ENCODE data around the gene GPR15LG.
A peak's percentile ranks its signal among the peaks of the same experiment; 100 is the strongest.

The GPR15LG gene

GRCh38 chr10:84172467-84173356 is 889 bp upstream of the GPR15LG start:
- ATAC-seq (ENCODE audit: low read depth) = no peak
- peaks cover 12% of the 10 kb centered on the region for H3K4me1 ChIP-seq (ENCODE audit: insufficient read depth, poor library complexity, severe bottlenecking)
- TF ChIP-seq CTCF (IDR thresholded peaks at IDR 0.05; ENCODE audit: poor library complexity, severe bottlenecking) = no peak
- no peaks in the 10 kb centered on the region for H3K27me3 ChIP-seq (ENCODE audit: insufficient read depth, poor library complexity, severe bottlenecking)
- no peak overlapping the region for H3K4me3 ChIP-seq (ENCODE audit: severe bottlenecking)
- DNase-seq (ENCODE audit: low spot score) = no peak
- H3K9me3 ChIP-seq (ENCODE audit: severe bottlenecking) = no peaks in the 10 kb centered on the region
- no peaks in the 10 kb centered on the region for H3K36me3 ChIP-seq (ENCODE audit: low read depth)
- H3K27ac ChIP-seq (ENCODE audit: poor library complexity, severe bottlenecking) = peak overlapping the region; percentile 56

- Histone ChIP-seq H3K9me3 (ENCODE audit: severe bottlenecking) (no peaks in the 10 kb centered on the region), H3K27me3 (ENCODE audit: insufficient read depth, poor library complexity, severe bottlenecking) (no peaks in the 10 kb centered on the region), H3K4me3 (ENCODE audit: severe bottlenecking) (no peak overlapping the region), H3K36me3 (ENCODE audit: low read depth) (no peaks in the 10 kb centered on the region), H3K4me1 (ENCODE audit: insufficient read depth, poor library complexity, severe bottlenecking) (peaks cover 29% of the 10 kb centered on the region), H3K27ac (ENCODE audit: poor library complexity, severe bottlenecking) (no peak overlapping the region)
- no peak for ATAC-seq (ENCODE audit: low read depth)
- TF ChIP-seq CTCF (IDR thresholded peaks at IDR 0.05; ENCODE audit: poor library complexity, severe bottlenecking) = no peak
- DNase-seq (ENCODE audit: low spot score) = no peak
These were observed 1.8 kb downstream of the GPR15LG start for GRCh38 chr10:84175436-84175835.

- peaks cover 25% of the 10 kb centered on the region for H3K4me1 ChIP-seq (ENCODE audit: insufficient read depth, poor library complexity, severe bottlenecking)
- H3K36me3 ChIP-seq (ENCODE audit: low read depth) = no peaks in the 10 kb centered on the region
- DNase-seq (ENCODE audit: low spot score) = no peak
- no peak for TF ChIP-seq CTCF (IDR thresholded peaks at IDR 0.05; ENCODE audit: poor library complexity, severe bottlenecking)
- H3K4me3 ChIP-seq (ENCODE audit: severe bottlenecking) = no peak overlapping the region
- ATAC-seq (ENCODE audit: low read depth) = no peak
- H3K27ac ChIP-seq (ENCODE audit: poor library complexity, severe bottlenecking) = no peak overlapping the region
- no peaks in the 10 kb centered on the region for H3K9me3 ChIP-seq (ENCODE audit: severe bottlenecking)
- H3K27me3 ChIP-seq (ENCODE audit: insufficient read depth, poor library complexity, severe bottlenecking) = no peaks in the 10 kb centered on the region
These were observed 2.8 kb downstream of the GPR15LG start for GRCh38 chr10:84176351-84176750.

GRCh38 chr10:84176836-84177474 is 3.4 kb downstream of the GPR15LG start:
- TF ChIP-seq CTCF (IDR thresholded peaks at IDR 0.05; ENCODE audit: poor library complexity, severe bottlenecking) = no peak
- Histone ChIP-seq H3K4me3 (ENCODE audit: severe bottlenecking) (no peak overlapping the region), H3K9me3 (ENCODE audit: severe bottlenecking) (no peaks in the 10 kb centered on the region), H3K4me1 (ENCODE audit: insufficient read depth, poor library complexity, severe bottlenecking) (peaks cover 24% of the 10 kb centered on the region), H3K27ac (ENCODE audit: poor library complexity, severe bottlenecking) (no peak overlapping the region), H3K27me3 (ENCODE audit: insufficient read depth, poor library complexity, severe bottlenecking) (no peaks in the 10 kb centered on the region), H3K36me3 (ENCODE audit: low read depth) (no peaks in the 10 kb centered on the region)
- no peak for DNase-seq (ENCODE audit: low spot score)
- ATAC-seq (ENCODE audit: low read depth) = no peak
